Fibroblast of the conjunctiva (primary cell): ENCODE data around the gene RXFP4.
A peak's percentile ranks its signal among the peaks of the same experiment; 100 is the strongest.
"Not testable (repeated sequence)": the region's sequence is repeated elsewhere in the genome, so short reads cannot be mapped to it uniquely, and the experiment has no call there.

Experiments used
- DNase-seq: peaks from one replicate; pipeline ENCODE4 v3.0.0-alpha.2; 2010; ENCODE audit warnings: low read depth

The RXFP4 gene

GRCh38 chr1:155940993-155941844 lies at the start of gene RXFP4:
TSS of gene RXFP4 (plus strand) at chr1:155941638. CDS start at chr1:155941710, 72 bp downstream.
- no peak for DNase-seq

- DNase-seq = peak; percentile 69
These were observed 48.6 kb upstream of the RXFP4 start for GRCh38 chr1:155892796-155893195.

- no peak for DNase-seq
These were observed 47.9 kb upstream of the RXFP4 start for GRCh38 chr1:155893389-155894142.

- not testable (repeated sequence) for DNase-seq
These were observed 45.8 kb upstream of the RXFP4 start for GRCh38 chr1:155895617-155896016.

- not testable (repeated sequence) for DNase-seq
These were observed 45.0 kb upstream of the RXFP4 start for GRCh38 chr1:155896476-155896875.

- DNase-seq = no peak
These were observed 43.7 kb upstream of the RXFP4 start for GRCh38 chr1:155897746-155898145.

GRCh38 chr1:155898888-155899287 lies 42.5 kb upstream of the RXFP4 start:
- DNase-seq = no peak

- DNase-seq = no peak
These were observed 41.8 kb upstream of the RXFP4 start for GRCh38 chr1:155899683-155900082.

GRCh38 chr1:155900161-155900560 lies 41.3 kb upstream of the RXFP4 start:
- DNase-seq = no peak

- DNase-seq = no peak
These were observed 37.2 kb upstream of the RXFP4 start for GRCh38 chr1:155904261-155904660.

GRCh38 chr1:155909894-155910293 lies 31.5 kb upstream of the RXFP4 start:
- no peak for DNase-seq

GRCh38 chr1:155910621-155911121 lies 30.8 kb upstream of the RXFP4 start:
- DNase-seq = no peak

GRCh38 chr1:155911156-155912055 lies 30.0 kb upstream of the RXFP4 start, which contains the start of gene RIT1:
TSS of gene RIT1 (minus strand) at chr1:155911349. CDS start at chr1:155910761, 588 bp downstream.
- DNase-seq = peak; percentile 53

GRCh38 chr1:155912056-155912536 lies 29.3 kb upstream of the RXFP4 start:
- DNase-seq = no peak

- no peak for DNase-seq
These were observed 27.3 kb upstream of the RXFP4 start for GRCh38 chr1:155913969-155914757.

- no peak for DNase-seq
These were observed 22.8 kb upstream of the RXFP4 start for GRCh38 chr1:155918660-155919059.

GRCh38 chr1:155919801-155920200 lies 21.6 kb upstream of the RXFP4 start:
- no peak for DNase-seq

GRCh38 chr1:155920717-155921116 lies 20.7 kb upstream of the RXFP4 start:
- DNase-seq = no peak

GRCh38 chr1:155925506-155925905 lies 15.9 kb upstream of the RXFP4 start:
- no peak for DNase-seq

GRCh38 chr1:155929057-155929456 lies 12.4 kb upstream of the RXFP4 start:
- no peak for DNase-seq

GRCh38 chr1:155930725-155931124 lies 10.7 kb upstream of the RXFP4 start:
- not testable (repeated sequence) for DNase-seq
